GM12892 (cell line): Measurements from ENCODE around the gene PPP1R14B.

Source experiments
- DNase-seq: peaks from one replicate; pipeline ENCODE4 v3.0.0; 2011; ENCODE audit not compliant: insufficient read length
- FAIRE-seq: peaks from 2 replicates; lab custom pipeline; 2011; peaks lifted over from hg19 to GRCh38; lab: Jason Lieb, UNC
- POLR2A ChIP-seq: IDR thresholded peaks from 2 replicates; pipeline ENCODE4 v1.6.1; 2011; ENCODE audit warnings: low read depth, low read length, control low read depth
- POLR2AphosphoS5 ChIP-seq: IDR thresholded peaks from 2 replicates; pipeline ENCODE4 v1.6.1; 2011; ENCODE audit warnings: low read depth, low read length, control low read depth
- TAF1 ChIP-seq: IDR thresholded peaks from 2 replicates; pipeline ENCODE4 v1.6.1; 2011; ENCODE audit warnings: low read depth, mild to moderate bottlenecking, control low read depth, low read length, borderline replicate concordance

The PPP1R14B gene

DNA sequence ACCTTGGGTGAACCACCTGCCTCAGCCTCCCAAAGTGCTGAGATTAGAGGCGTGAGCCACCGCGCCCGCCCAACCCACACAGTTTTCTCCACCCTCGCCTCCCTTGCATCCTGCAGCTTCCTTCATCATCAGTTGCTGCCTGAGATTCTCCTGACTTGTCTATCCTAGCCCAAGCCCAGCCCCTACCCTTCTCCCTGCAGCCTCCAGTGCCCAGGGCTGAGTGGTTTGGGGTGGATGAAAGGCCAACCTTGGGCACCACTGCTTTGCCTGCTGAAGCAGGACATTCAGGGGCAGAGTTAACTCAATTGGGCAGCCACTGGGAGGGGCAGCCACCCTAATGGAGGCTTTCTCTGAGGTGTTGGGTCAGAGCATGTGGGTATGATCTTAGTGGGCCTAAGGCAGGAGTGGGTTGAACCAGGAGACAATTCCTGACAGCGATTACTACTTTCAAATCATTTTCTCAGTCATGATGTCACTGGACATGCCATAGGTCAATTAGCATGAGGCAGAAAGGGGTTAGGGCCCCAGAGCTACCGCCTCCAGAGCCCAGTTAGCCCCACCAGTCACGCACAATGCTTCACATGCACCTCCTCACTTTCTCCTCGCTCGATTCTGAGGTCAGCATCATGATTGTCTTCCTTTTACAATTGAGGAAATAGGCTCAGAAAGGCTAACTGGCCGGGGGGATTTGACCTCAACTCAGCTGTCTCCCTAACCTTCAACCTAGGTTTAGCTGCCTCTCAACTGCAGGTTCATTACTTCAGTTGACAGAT is 6.9 kb downstream of the PPP1R14B start:
- DNase-seq (no peak), FAIRE-seq (no peak)
- TF ChIP-seq TAF1 (no peak), POLR2AphosphoS5 (no peak), POLR2A (no peak)

DNA sequence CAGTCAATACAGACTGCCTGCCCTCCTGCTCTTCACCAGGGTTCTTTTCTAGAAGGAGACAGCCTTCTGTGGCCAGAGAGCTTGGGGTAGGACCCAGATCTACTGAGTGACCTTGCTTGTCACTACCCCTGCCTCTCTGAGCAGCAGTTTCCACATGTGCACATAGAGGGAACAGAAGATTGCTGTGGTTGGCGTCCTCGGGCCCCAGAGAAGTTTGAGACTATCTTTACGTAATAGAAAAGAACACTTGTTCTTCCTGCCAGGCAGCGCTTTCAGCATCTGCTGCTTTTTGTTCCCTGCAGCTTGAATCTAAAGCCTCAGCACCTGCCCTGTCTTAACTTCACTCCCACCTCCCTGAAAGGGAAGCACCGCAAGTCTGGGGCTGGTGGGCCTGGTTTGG is 7.7 kb downstream of the PPP1R14B start:
- FAIRE-seq = no peak
- no peak for DNase-seq
- TF ChIP-seq POLR2A (no peak), POLR2AphosphoS5 (no peak), TAF1 (no peak)

DNA sequence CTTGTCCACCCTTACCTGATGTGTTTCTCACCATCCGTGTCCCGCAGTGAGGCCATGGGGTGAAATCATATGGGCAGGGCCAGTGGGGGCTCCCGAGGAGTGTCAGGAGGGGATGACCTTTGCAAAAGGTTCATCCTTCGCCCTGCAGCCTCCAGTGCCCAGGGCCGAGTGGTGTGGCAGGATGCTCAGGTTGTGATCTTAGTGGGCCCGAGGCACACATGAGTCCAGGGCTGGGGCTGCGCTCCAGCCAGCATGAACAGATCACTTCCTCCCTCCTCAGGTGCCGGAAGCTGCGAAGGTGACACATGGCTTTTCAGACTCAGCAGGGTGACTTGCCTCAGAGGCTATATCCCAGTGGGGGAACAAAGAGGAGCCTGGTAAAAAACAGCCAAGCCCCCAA is 8.7 kb downstream of the PPP1R14B start:
- DNase-seq (no peak), FAIRE-seq (no peak)
- TF ChIP-seq POLR2AphosphoS5 (no peak), POLR2A (no peak)

DNA sequence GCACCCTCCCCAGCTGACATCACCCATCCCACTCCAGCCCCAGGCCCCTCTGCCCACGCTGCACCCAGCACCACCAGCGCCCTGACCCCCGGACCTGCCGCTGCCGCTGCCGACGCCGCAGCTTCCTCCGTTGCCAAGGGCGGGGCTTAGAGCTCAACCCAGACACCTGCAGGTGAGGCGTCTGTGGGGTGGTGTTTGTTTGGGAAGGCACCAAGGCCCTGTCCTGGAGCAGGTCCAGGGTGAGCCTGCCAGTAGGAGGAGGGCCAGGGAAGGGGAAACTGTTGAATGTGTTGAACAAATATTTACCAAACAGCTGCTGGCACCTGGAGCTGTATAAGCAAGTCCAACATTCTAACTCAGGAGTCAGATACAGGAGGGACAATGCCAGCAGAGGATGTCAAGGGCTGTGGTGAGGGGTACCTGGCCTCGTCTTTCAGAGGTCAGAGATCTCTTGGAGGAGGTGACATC is 9.2 kb downstream of the PPP1R14B start:
- no peak for TF ChIP-seq POLR2A
- no peak for TF ChIP-seq TAF1
- TF ChIP-seq POLR2AphosphoS5 = no peak
- DNase-seq (no peak), FAIRE-seq (no peak)

DNA sequence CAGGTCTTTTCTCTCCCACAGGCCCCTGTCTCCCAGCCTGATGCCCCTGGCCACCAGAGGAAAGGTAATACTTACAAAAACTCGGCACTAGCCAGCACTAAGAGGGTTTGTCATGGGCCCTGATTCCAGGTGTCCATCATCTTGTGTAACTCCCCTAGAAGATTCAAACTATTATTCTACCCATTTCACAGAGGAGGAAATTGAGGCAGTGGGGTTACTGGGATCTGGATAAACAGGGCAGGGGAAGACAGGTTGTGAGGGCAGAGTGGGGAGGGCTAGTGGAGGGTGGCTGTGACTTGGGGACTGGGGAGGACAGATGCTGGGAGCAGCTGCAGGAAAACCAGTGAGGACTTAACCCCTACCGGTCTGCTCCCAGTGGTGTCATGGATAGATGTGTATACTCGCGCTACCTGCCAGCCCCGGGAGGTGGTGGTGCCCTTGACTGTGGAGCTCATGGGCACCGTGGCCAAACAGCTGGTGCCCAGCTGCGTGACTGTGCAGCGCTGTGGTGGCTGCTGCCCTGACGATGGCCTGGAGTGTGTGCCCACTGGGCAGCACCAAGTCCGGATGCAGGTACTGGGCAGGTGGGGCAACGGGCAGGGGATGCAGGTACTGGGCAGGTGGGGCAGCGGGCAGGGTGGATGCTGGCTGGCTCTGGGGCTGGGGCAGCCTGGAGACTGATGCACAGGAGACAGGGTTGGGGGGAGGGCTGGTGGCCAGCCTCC is 11.1 kb downstream of the PPP1R14B start:
- no peak for DNase-seq
- TF ChIP-seq TAF1 (no peak), POLR2A (no peak), POLR2AphosphoS5 (no peak)
- peak; percentile 5 for FAIRE-seq

DNA sequence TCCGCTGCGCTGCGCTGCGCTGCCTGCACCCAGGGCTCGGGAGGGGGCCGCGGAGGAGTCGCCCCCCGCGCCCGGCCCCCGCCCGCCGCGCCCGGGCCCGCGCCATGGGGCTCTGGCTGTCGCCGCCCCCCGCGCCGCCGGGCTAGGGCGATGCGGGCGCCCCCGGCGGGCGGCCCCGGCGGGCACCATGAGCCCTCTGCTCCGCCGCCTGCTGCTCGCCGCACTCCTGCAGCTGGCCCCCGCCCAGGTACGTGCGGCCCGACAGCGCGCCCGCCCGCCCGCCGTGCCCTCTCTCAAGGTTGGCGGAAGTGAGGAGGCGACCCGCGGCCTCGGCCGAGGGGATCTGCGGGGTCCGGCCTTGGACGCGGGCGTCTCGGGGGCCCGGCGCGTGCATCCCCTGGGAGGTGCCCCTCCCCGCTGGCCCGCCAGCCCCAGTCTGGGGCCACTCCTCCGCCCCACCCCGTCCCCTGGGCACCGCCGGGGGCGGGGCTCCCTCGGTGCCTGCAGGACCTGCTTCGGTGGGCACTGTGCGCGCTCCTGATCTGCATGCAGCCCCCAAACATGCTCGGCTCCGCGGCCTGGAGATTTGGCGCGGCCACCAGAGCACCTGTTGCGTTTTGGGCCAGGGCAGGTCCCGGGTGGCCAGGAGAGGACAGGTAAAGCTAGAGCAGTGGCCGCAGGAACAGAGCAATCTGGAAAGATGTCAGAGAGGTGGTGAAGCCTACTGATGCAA is 11.9 kb downstream of the PPP1R14B start:
- TF ChIP-seq TAF1 (no peak), POLR2A (no peak), POLR2AphosphoS5 (no peak)
- peak; percentile 48 for DNase-seq
- FAIRE-seq = peak; percentile 65

DNA sequence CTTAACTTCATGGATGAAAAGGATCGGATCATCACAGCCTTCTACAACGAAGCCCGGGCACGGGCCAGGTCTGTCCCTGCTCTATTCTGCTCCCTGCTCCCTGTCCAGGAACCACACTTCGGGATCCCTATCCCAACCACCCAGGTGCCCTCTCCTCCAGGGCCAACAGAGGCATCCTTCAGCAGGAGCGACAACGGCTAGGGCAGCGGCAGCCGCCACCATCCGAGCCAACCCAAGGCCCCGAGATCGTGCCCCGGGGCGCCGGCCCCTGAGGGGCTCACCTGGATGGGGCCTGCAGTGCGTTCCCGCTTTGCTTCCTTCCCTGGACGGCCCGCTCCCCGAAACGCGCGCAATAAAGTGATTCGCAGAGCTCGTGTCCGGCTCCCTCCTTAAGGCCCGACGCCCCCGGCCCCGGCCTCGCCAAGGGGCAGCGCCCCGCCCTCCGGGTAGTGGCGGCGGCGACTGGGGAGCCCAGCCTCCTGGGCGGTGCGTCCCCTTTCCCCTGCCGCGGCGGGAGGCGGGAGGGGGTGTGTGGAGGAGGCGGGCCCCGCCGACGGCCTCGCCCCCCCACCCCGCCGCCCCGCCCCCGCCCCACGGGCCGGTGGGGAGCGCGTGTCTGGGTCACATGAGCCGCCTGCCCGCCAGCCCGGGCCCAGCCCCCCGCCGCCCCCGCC is 12.7 kb downstream of the PPP1R14B start, which contains the start of gene VEGFB:
Gene VEGFB (plus strand): TSS at position 672 of the 674 bp plus-strand sequence. CDS start 250 bp downstream, outside the sequence.
- peak; percentile 94 for FAIRE-seq
- DNase-seq = peak; percentile 78

DNA sequence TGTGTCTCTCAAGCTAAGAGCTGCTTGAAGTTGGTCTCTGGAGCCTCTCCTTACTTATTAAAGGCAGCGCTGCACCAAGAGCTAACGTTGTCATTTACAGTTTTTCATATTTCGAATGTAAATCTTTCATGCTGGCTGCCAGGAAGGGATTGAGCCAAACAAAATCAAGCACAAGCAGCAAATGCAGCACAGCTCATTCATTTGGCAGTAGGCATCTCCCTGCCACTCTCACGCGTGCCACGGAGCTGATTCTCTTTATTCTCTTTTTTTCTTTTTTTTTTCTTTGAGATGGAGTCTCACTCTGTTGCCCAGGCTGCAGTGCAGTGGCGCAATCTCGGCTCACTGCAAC is 13.8 kb downstream of the PPP1R14B start:
- TF ChIP-seq TAF1 = no peak
- no peak for TF ChIP-seq POLR2A
- TF ChIP-seq POLR2AphosphoS5 = no peak
- no peak for DNase-seq
- no peak for FAIRE-seq

More for the DNA sequence above, 12.7 kb downstream of the PPP1R14B start, which contains the start of gene VEGFB:
- no peak for TF ChIP-seq POLR2AphosphoS5
- TF ChIP-seq POLR2A = no peak; the same call in 1 of the 2 replicates
- TF ChIP-seq TAF1 = no peak

DNA sequence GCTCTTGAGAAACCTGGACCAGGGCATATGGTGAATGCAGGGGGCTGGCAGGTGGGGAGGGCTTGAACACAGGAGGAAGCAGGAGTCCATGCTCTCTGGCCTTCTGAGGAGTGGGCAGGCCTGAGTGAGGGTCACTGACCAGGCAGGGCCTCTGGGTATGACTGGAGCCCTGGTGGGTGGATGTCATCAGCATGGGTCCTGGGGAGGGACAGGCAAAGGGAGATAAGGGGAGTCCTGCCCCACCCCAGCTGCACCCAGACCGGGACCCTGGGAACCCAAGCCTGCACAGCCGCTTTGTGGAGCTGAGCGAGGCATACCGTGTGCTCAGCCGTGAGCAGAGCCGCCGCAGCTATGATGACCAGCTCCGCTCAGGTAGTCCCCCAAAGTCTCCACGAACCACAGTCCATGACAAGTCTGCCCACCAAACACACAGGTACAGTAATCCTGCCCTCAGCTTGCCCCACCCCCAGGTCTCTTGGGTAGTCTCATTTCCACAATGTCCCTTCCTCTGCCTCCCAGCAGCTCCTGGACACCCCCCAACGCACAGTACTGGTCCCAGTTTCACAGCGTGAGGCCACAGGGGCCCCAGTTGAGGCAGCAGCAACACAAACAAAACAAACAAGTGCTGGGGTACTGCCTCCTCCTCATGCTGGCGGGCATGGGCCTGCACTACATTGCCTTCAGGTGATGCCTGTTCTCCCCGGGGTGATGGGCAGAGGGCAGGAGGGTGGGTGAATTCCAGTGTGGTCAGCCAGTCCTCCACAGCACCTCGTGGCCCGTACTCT is 14.4 kb downstream of the PPP1R14B start:
- FAIRE-seq = no peak
- TF ChIP-seq POLR2A = no peak
- TF ChIP-seq TAF1 = no peak
- TF ChIP-seq POLR2AphosphoS5 = no peak
- DNase-seq = no peak

DNA sequence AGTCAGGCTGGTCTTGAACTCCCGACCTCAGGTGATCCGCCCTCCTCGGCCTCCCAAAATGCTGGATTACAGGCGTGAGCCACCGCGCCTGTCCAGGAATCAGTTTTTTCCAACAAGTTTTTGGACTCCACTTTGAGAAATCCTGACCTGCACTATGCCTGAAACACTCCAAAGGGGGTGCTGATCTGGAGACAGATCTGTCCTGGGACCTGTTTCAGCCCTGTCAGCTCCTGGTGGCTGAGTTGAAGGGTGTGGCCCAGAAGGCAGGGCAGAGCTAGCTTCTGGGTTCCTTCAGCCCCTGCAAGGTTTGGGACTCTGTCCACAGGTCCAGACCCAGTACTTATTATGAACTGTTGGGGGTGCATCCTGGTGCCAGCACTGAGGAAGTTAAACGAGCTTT is 15.2 kb downstream of the PPP1R14B start:
- FAIRE-seq = no peak

More for the DNA sequence above, 15.2 kb downstream of the PPP1R14B start:
- no peak for DNase-seq
- TF ChIP-seq POLR2AphosphoS5 (no peak), TAF1 (no peak), POLR2A (no peak)
